Measurements from ENCODE around the gene SNX32.

Gene SNX32

DNA sequence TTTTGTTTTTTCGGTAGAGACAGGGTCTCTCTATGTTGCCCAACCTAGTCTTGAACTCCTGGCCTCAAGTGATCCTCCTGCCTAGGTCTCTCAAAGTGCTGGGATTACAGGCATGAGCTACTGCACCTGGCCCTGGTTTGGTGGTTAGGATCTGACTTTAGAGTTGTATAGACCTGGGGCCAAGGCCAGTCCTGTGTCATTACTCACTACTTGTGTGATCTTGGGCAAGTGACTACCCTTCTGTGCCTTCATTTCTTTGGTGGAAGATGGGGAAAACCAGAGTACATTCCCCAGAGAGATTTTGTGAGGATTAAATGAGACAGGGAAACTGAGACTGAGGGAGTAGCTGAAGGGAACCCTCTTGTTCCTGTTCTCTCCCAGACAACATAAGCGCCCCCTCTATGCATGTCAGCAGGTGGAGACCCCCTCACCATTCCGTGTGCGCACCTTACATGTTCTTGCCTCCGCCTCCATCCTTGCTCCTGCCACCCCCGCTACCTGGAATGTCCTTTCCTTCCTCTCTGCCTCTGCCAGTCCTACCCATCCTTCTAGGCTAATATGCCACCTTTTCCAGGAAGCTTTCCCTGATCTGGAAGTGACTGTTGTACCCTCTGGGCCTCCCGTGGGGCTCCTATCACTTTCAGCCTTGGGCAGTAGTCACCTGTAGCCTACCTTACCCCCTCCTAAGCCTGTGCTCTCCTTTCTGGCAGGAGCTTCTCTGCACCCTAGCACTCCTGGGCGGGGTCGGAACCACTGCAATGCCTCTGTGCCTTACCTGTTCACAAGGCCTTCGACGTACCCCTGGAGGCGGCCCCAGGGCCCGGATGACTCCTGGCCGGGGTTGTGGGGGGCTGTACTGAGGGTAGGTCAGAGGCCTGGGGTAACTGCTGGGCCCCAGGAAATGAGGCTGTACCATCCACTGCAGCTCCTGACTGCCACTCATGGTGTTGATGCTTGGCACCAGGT is 62.6 kb downstream of the SNX32 start:
- TF ChIP-seq GATA3 (IDR thresholded peaks at IDR 0.05; ENCODE audit: low read depth, low read length) (no peak), GATA2 (IDR thresholded peaks at IDR 0.05; ENCODE audit: low read depth, low read length) (no peak)

DNA sequence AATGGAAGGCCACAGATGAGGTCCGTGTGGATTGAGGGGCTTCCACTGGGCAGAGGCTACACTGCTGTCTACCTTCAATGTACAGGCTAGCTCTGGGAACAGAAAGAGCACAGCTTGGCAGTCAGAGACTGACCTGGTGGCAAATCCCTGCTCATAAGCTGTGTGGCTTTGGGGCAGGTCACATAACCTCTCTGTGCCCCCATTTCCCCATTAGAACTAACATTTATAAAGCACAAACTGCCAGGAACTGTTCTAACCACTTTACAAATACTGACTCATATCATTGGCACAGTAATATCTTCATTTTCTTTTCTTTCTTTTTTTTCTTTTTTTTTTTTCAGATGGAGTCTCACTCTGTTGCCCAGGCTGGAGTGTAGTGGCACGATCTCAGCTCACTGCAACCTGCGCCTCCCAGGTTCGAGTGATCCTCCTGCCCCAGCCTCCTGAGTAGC is 63.3 kb downstream of the SNX32 start:
- TF ChIP-seq GATA3 (IDR thresholded peaks at IDR 0.05; ENCODE audit: low read depth, low read length) (no peak), GATA2 (IDR thresholded peaks at IDR 0.05; ENCODE audit: low read depth, low read length) (no peak)

DNA sequence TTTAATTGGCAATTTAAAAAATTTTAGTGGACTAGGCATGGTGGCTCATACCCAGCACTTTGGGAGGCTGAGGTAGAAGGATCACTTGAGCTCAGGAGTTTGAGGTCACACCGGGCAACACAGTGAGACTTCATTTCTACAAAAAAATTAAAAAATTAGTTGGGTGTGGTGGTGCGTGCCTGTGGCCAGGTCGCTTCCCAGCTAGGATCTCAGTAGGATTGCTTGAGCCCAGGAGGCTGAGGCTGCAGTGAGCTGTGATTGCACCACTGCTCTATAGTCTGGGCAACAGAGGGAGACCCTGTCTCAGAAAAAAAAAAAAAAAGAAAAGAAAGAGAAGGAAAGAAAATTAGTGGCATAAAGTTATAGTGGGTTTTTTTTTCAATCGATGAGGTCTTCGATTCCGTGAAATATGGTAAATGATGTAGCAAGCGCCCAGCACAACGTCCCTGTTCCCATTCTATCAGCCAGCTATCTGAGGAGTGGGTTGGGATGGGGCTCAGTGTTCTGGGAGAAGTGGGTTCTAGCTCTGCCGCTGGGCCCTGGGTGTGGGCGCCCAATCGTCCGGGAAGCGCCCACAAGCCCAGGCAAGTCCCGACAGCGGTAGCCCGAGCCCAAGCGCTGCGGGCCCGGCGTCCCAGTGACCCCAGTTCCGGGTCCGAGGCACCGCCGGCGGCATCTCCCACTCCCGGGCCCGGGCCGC is 65.0 kb downstream of the SNX32 start:
- TF ChIP-seq GATA3 (IDR thresholded peaks at IDR 0.05; ENCODE audit: low read depth, low read length) = no peak
- no peak for TF ChIP-seq GATA2 (IDR thresholded peaks at IDR 0.05; ENCODE audit: low read depth, low read length)

DNA sequence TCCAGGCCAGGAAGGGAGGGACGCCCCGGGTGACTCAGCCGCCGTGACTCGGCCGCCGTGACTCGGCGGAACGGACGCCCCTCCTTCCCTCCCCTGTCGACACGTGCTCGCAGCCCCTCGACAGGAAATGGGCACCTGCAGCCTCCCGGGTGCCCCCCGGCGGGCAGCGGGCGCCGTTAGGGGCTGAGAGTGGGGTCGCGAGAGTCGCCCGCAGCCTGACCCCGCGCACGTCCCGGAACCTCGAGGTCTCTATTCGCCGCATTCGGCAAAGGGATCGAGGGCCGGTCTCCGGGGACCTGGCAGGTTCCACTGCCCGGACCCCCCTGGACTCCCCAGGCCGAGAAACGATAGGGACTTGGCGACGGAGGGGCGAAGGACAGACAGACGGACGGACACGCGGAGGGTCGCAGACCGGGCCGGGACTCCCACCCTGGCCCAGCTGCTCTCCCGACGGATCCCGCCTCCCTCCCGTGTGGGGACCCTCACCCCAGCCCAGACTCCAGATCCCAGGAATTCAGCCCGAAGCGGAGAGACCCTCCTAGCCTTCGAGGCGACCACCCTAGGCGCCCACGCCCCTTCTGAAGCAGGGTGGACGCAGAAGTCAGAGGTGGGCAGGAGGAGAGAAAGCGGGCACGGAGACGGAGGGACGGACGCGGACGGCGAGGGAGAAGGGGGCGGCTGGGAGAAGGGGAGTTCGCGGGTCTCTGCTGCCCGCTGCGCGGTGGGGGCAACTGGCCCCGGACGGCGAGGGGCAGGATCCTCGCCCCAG is 65.8 kb downstream of the SNX32 start:
- no peak for TF ChIP-seq GATA2 (IDR thresholded peaks at IDR 0.05; ENCODE audit: low read depth, low read length)
- no peak for TF ChIP-seq GATA3 (IDR thresholded peaks at IDR 0.05; ENCODE audit: low read depth, low read length)

DNA sequence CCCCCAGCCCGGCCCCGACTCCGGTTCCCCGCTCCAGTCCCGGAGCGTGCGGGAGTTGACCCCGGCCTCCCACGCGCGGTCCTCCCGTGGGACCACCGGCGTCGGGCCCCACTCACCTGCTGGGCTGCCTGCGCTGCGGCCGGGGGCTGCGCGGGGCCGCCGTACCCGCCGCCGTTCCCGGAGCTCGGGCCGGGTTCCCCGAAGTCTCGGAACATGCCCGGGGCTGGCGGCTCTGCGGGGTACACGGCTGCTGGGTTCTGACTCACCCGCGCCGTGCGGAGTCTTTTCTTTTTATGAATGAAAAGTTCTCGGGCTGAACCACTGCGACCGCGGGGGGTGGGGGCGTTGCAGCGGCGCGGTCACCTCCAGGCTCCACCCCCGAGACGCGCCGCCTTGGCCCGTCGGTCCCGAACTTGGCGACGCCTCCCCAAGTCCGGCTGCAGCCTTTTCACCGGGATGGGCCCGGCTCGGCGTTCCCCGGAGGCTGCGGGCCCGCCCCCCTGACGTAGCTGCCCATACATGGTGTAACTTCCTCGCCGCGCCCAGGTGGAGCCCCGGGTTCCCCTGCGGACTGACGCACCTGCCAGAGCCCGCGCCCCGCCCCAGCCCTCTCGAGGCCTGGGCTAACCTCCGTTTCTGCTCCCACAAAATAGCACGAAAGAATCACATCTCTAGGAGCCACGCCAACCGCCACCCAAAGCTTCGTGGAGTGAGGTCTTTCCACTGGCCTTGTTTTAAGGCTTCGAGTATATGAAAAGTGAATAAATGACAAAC is 66.5 kb downstream of the SNX32 start, which contains the start of gene FOSL1:
Gene FOSL1 (minus strand): TSS at position 264 of the 774 bp plus-strand sequence. CDS start 49 bp downstream, at position 215.
- TF ChIP-seq GATA2 (IDR thresholded peaks at IDR 0.05; ENCODE audit: low read depth, low read length) (no peak), GATA3 (IDR thresholded peaks at IDR 0.05; ENCODE audit: low read depth, low read length) (no peak)

DNA sequence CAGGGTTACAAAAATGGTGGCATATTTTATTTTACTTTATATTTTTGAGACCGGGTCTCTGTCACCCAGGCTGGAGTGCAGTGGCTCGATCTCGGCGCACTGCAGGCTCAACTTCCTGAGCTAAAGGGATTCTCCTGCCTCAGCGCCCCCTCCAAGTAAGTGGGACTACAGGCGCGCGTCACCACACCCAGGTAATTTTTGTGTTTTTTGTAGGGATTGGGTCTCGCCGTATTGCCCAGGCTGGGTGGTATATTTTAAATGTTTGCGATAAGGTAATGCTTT is 67.1 kb downstream of the SNX32 start:
- TF ChIP-seq GATA2 (IDR thresholded peaks at IDR 0.05; ENCODE audit: low read depth, low read length) = no peak
- TF ChIP-seq GATA3 (IDR thresholded peaks at IDR 0.05; ENCODE audit: low read depth, low read length) = no peak

DNA sequence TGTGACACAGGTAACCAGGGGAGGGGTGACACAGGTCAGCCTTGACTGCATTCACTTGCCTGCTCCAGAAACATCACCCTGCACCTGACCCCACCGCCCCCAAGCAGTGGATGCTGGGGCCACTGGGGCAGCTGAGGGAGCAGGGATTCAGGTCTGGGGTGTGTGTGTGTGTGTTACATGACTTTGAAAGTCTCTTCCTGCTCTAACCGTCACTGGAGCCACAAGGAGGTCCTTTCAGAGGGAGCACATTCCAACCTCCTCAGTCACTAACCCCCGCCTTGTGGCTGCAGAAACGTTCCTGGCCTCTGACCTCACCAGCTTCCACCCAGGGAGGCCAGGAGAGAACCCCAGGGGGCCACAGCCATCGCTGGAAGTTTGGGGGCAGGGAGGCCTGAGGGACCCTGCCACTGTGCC is 69.3 kb downstream of the SNX32 start:
- no peak for TF ChIP-seq GATA2 (IDR thresholded peaks at IDR 0.05; ENCODE audit: low read depth, low read length)
- TF ChIP-seq GATA3 (IDR thresholded peaks at IDR 0.05; ENCODE audit: low read depth, low read length) = no peak
